NCI-H2029 (cell line): ENCODE measurements around the gene PROM2.

ENCODE experiments used
- DNase-seq: peaks from one replicate; lab custom pipeline; 2025; lab: John Stamatoyannopoulos, UW

The PROM2 gene

DNA sequence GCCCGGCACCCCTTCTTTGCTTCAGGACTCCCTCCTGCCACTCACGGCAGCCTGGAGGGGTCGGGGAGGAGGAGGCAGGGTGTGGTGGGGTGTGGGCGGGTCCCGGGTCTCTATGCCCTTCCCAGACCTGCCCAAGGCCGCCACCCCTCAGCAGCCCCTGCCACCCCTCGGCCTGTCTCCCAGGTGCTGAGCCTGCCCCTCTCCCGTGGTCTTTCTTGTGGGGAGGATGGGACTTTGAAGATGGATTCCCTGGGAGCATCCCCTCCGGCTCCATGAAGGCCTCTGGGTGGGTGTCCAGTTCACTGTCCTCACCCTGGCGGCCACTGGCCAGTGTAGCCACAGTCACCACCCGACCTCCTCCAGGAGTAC, 46.1 kb downstream of the PROM2 start:
- DNase-seq = no peak

DNA sequence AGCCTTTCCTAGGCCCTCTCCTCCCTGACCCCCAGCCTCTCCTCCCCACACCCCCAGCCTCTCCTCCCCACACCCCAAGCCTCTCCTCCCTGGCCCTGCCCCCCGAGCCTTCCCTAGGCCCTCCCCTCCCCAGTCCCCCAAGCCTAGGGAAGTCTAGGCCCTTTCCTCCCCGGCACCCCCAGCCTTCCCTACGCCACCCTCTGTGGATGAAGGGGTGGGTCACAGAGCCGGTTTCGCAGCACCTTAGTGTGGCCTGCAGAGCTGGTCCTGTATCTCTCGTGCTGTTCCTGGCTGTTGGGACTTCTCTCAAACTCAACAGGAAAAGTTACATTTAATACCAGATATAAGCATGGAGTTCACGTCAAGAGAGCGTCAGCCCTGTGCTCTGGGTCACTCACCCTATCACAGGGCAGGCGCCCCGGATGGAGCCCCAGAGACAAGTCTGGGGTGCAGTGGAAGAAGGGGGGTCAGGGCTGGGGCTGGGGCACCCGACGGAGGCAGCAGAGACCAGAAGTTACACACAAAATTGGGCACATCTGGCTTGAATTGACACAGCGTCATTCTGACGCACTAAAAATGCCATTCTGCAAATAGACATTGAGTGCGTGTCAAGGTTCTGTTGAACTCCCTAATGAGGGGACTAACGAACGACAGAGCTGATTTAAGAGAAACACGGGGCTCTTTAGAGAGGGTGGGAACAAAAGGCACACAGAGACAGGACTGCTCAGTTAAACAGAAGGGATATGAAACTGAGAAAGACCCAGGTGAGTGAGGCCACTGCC, 46.9 kb downstream of the PROM2 start:
- DNase-seq = no peak

DNA sequence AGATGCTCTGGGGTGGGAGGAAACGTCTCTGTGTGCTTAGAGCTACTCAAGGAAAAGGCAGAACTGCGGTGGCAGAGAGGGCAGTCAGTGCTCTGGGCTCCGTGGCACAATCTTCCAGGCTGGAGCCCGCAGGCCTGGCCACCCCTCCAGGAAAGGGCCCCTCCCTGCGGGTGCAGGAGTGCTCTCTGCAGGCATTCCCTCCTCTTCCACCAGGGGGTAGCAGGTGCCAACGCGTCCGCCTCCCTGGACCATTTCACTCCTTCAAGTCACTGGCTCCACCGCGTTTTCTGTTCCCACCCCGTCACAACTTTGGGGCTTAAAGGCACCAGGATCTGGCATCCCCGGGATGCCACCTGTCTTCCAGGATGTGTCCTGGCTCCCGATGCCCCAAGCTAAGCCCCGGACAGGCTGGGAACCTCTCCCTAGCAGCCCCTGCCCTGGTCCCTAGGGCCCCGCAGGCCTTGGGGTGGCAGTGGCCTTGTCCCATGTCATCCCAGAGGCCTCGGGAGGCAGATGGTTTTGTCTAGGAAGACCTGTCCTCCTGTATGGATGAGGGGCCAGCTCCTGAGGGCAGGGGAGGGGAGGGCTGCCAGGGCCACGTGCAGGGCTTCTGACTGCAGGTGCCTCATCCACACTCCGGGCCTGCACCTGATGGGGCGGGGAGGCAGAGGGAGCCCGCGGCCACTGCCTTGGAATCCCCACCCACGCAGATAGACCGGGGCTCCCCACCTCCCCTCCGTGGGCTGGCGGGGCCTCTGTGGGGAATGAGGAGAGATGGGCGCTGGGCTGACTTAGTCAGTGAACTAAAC, 49.3 kb downstream of the PROM2 start:
- no peak for DNase-seq

DNA sequence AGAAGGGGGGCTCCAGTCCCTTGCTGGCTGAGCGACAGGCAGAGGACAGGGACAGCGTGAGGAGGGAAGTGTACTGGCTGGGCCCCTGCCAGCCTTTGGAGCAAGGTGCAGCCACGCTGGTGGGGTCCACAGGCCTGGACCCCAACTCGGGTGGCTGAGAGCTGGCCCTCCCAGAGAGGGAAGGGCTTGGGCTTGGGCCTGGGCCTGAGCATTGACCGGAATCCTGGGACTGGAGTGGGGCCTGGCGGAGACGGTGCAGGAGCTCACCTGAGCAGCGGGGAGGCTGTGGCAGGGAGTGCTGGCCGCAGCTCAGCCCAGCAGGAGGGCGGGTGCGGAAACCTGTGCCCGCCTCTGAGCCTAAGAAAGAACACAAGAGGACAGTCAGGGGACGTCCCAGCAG, 50.8 kb downstream of the PROM2 start:
- DNase-seq = no peak

DNA sequence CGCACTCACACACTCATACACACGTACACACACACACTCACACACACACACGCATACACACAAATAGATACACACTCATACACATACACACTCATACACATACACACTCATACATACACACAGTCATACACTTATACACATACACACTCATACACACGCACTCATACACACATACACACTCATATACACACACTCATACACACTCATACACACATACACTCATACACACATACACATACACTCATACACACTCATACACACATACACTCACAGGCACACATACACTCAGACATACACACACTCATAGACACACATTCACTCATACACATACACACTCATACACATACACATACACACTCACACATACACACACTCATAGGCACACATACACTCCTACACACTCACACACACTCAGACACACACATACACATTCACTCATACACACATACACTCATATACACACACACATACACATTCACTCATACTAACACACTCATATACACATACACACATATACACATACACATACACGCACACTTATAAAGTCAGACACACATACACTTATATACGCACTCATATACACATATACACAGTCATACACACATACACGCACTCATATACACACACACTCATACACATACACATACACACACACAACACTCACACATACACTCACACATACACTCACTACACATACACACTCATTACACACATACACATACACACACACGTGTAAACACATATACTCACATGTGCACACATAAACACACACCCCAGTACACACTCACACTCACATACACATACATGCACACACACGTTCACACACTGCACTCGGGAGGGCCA, 51.6 kb downstream of the PROM2 start:
- DNase-seq = no peak

DNA sequence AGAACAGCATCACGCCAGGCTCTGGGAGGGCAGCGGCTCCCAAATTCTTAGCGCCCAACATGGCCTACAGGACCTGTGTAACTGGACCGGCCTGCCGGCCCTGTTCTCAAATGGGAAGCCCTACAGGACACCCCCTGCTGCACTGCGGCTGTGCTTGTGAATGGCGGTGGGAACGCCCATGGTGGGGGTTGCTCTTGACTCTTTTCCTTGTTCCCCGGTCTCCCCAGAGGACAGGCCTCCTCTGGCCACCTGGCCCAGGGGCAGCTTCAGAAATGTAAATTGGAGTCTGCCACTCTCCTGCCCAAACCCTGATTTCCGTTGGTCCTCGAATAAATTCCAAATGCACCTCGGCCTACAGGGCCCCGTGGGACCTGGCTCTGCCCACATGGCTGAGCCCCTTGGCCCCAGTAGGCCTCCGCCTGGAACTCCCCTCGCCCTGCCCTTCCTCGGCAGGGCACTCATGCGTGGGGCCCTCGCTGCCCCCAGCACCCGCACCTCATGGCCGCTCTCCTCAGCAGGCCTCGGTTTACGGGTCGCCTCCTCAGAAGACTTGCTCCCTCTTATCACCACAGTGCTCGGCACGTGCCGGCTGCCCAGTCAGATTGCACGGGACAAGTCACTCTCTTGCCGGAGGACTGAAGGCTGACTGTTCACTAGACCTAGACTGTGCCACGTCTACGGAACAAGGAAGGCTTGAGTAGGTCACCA, 52.3 kb downstream of the PROM2 start:
- DNase-seq = no peak

DNA sequence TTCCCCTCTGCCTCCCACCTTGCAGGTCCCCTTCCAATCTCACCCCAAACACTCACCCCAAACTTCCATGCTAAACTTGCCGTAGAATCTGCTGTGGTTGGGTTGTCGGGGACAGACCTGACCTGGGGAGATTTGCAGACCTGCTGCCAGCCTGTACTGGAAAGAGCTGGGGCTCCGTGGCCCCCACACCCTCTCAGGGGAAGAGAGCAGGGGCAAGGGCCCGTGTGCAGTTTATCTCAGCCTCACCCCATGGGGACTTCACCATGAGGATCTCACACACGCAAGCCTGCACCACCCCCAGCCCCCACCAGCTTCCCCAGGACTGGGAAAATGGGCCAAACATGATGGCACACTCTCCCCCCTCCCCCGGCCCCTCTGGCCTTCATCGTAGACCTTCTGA, 53.6 kb downstream of the PROM2 start:
- DNase-seq = no peak

DNA sequence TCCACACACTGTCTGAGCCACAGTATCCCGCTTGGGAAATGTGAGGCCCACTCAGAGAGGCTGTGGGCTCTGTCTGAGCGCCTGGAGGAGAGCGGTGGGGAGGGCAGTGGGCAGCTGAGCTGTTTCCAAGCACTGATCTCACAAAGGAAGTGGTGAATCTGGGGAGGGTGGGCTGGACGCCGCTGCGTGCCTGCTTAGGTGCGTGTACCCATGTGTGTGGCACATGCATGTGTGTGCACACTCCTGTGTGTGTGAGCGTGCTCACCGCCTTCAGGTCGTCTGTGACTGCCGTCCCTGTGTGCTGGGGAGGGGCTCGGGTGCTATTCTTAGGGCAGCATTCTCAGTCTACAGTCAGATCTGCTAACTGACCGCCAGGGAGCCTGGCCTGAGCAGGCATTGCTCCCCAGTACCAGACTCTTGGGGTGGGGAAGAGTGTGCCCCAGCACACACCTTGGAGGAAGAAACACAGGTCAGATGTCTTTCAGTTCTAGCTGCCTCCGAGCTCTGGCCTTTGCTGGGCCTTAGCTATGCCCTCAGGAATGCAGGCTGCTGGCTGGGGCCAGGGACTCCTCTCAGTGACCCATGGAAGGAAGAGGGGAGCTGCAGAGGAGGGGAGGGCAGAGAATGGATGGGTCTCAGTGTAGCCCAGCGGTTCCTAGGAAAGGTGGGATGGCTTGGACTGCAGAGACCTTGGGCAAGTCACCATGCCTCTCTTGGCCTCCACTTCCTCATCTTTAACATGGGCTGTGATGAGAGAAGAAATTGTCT, 54.3 kb downstream of the PROM2 start:
- no peak for DNase-seq

DNA sequence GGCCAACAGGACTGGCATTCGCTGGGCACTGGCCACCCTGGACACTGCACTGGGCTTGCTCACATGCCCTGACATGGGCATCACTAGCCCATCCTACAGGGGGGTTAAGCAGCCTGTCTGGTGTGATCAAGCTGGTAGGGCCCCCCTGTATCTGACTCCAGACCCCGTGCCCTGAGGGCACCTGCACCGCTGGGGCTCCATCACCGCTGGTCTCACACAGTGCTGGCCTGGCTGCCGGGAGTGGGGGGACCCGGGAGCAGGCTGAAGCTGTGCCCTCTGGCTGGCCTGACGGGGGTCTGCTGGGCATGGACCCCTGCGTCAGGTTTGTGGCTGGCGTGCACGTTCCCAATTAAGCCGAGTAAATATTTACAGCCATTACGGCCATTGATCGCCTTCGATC, 55.2 kb downstream of the PROM2 start:
- no peak for DNase-seq

DNA sequence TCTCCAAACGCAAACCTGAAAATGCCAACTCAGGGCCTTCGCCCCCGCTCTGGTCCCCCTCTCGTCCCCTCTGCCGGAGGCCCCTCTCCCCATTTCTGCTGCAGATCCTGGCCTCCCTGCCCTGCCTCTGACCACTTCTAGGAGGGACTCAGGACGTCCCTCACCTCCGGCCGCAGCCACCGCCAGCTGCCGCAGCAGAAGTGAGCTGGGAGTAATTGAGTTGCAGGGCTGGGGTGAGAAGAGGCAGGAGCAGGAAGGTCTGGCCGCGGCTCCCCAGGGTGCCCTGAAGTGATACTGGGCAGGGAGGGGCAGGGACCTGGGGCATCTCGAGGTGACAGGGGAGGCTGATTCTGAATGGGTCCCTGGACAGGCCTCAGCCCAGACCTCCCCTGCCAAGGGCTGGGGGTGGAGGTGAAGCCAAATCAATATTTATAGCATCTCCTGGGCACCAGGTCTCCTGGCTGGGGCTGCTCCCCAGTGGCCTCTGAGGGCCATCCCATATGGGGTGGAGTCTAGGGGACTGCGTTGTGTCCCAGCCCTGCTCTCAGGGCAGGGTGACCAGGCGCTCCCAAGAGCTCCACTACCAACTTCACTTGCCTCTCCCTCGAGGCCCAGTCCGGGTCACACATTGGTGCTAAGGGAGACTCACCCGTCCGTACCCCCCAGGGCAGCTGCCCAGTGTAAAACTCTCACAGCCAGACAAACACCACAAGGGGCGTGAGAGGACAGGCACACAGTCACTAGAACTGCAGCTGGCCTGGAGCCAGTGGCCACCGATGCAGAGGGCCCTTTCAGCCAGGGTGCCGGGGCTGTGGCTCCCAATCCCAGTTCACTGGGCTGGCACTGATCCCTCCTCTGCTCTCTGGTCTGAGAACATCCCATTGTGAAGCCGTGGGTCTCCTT, 55.9 kb downstream of the PROM2 start:
- no peak for DNase-seq

DNA sequence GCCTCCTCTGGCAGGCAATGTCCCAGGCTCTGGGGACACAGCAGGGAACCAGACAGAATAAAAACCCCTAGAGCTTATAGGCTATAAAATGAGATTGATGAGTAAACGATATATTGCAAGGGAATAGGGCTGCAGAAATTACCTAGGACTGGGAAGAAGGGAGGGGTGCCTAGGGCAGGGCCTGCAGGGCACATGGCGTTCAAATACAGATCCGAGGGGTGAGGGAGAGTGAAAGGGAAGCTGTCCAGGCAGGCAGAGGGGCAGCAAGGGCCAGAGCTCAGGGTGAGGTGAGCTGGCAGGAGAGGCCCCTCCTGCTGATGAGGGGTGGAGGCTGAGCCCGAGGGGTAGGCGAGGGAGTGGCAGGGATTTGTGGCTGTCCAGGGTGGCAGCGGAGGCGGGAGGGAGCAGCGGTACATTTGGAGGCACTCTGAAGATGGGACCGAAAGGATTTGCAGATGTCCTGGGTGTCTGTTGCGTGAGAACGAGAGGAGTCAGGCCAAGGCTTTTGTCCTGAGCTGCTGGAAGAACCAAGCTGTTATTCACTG, 56.6 kb downstream of the PROM2 start:
- no peak for DNase-seq

DNA sequence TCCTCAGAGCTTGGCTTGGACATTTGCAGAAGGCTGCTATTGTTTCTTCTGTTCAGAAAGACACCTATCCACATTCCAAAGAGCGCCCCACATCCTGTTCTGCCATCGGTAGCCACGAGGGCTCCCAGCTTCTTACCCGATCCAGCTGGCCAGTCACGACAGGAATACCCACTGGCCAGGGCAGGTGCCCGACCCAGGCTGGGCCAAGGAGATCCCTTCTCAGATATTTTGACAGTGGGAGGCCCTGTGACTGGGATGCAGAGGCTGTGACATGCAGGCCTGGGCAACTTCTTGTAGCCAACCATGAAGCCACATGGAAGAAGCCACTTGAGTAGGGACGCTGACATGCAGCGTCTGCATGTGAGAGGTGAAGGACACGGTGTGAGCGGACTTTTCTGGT, 57.4 kb downstream of the PROM2 start:
- DNase-seq = no peak

DNA sequence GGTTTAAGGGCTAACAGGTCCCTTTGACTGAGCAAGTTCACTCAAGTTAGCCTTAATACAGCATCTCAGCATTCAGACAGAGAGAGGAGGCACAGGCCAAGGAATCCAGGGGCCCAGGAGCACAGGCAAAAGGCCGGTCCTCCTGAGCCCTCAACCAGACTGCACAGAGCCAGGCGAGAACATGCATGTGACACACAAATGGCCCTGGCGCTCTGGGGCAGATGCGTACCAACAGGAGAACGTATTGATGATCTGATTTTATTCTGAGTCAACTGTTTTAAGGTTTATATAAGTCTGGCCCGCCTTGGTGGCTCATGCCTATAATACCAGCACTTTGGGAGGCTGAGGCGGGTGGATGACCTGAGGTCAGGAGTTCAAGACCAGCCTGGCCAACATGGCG, 57.8 kb downstream of the PROM2 start:
- DNase-seq = no peak

DNA sequence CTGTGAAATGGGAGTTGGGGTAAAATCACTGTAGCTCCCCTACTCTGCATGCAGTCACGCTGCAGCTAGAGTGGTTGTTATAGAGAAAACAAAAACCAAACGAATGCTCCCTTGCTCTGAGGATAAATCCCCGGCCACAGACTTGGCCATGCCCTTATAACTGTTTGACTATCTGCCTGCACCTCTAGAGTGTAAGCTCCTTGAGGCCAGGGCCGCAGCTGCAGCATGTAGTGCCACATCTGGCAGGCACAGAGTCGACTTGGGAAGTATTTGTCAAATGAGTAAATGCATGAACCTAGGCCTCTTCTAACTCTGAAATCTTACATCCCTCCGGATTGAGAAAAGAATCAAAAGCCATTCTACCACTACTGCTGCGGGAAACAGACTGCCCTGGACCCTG, 58.8 kb downstream of the PROM2 start:
- DNase-seq = no peak

DNA sequence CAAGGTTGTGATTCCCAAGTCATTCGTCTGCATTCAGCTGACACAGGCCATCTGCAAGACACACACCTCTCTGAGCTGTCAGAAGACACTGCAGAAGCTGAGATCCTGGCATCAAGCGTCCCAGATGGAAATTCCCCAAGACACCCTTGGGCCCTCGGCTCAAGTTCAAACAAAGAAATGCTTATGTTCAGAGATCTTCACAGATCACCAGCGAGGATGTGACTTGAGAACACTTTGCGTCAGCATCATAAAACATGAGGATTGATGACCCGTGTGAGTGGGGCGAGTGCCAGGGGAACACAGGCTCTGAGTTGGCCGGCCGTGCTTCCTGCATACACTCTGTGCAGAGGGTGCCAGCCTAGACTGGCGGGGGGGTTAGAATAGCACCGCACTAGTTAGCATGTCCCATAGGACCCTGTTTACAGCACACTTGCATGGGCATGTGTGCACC, 59.7 kb downstream of the PROM2 start:
- no peak for DNase-seq

DNA sequence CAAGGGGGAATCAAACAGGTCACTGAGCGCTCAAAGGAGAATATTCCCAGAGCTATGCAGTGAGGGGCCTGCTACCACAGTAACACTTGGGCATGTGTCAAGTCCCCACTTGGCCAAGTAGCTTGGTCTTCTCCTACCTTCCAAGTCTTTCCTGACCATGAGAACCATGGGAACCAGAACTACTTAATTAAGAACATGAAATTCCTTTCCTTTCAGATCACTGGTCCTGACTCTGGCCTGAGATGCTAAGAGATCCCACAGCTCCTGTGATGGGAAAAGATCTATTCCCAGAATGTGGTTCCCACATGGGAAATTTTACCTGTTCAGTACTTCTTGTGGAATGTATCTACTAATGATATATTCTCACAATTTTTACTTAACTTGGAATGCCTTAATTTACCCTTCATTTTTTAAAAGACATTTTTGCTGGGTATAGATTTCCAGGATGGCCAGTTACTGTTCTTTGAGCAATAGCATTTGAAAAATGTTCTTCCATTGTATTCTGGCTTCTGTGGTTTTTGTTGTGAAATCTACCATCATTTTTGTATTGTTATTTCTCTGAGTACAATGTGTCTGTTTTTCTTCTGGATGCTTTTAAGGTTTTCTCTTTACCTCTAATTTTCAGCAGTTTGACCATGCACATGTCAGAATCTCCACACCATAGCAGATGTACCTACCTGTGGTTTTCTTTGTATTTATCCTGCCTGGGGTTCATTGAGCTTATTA, 60.8 kb downstream of the PROM2 start:
- DNase-seq = no peak

DNA sequence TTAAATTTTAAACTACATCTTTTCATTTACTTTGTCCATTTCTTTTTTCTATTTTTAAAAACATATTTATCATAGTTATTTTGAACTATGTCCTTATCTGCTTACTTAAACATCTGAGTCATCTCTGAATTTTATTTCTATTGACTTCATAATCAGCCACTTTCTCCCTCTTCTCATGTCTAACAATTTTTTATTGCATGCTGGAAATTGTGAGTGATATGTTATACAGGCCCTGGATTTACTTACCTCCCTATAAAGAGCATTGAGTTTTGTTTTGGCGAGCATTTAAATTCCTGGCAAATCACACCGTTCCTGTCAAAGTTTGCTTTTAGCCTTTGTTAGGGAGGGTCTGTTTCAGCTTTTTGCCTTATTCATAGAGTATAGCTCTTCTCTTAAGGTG, 62.2 kb downstream of the PROM2 start:
- no peak for DNase-seq

DNA sequence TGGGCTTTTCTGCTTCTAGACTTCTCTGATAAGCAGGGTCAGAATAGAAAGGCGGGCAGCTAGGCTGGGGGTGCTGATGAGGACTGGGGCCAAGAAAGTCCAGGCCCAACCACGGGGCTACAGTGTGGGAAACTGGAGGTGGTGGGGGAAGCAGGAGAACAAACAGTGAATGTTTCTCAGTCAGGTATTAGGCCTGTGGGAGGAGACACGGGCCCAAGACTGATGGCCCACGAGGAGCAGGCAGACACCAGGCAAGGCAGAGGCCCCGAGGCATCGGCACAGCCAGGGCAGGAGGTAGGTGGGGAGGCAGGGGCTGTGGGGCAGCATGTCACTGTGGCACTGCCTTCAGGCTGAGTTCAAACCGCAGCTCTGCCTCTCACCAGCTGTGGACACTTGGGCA, 63.6 kb downstream of the PROM2 start:
- DNase-seq = no peak
